ENCODE results near the gene LRRK1.

LRRK1 gene

GRCh38 chr15:101045835-101046691 lies 126.9 kb downstream of the LRRK1 start:
- no peak for DNase-seq

- DNase-seq, result no peak
Observed at GRCh38 chr15:101046826-101047225, 127.7 kb downstream of the LRRK1 start.

GRCh38 chr15:101047301-101047781 lies 128.2 kb downstream of the LRRK1 start:
- no peak for DNase-seq

- DNase-seq, result no peak
Observed at GRCh38 chr15:101048176-101048575, 129.0 kb downstream of the LRRK1 start.

- no peak for DNase-seq
Observed at GRCh38 chr15:101048581-101049030, 129.4 kb downstream of the LRRK1 start.

GRCh38 chr15:101049282-101049681 lies 130.1 kb downstream of the LRRK1 start:
- DNase-seq, result no peak

- no peak for DNase-seq
Observed at GRCh38 chr15:101049856-101050622, 130.9 kb downstream of the LRRK1 start.

- no peak for DNase-seq
Observed at GRCh38 chr15:101050623-101051290, 131.6 kb downstream of the LRRK1 start.

GRCh38 chr15:101051291-101052030 lies 132.3 kb downstream of the LRRK1 start:
- DNase-seq, result no peak

GRCh38 chr15:101052031-101052620 lies 133.0 kb downstream of the LRRK1 start:
- DNase-seq, result no peak

GRCh38 chr15:101052681-101053121 lies 133.5 kb downstream of the LRRK1 start:
- no peak for DNase-seq

GRCh38 chr15:101053261-101053660 lies 134.1 kb downstream of the LRRK1 start:
- DNase-seq, result no peak

GRCh38 chr15:101054116-101054515 lies 135.0 kb downstream of the LRRK1 start:
- DNase-seq, result no peak

GRCh38 chr15:101054991-101055390 lies 135.8 kb downstream of the LRRK1 start:
- no peak for DNase-seq

GRCh38 chr15:101055411-101055810 lies 136.3 kb downstream of the LRRK1 start:
- DNase-seq, result no peak

- DNase-seq, result no peak
Observed at GRCh38 chr15:101056366-101057334, 137.5 kb downstream of the LRRK1 start.

- no peak for DNase-seq
Observed at GRCh38 chr15:101057841-101058407, 138.8 kb downstream of the LRRK1 start.

- no peak for DNase-seq
Observed at GRCh38 chr15:101058735-101059134, 139.6 kb downstream of the LRRK1 start.

- no peak for DNase-seq
Observed at GRCh38 chr15:101059381-101060341, 140.5 kb downstream of the LRRK1 start.

Measured in fibroblast of skin of right quadriceps (primary cell).